ENCODE results near the gene MFN2.

Gene MFN2

GRCh38 chr1:12049616-12050015, 69.4 kb downstream of the MFN2 start:
- no peak for DNase-seq (ENCODE audit: low read depth in 2 of 2)

GRCh38 chr1:12051361-12051760, 71.1 kb downstream of the MFN2 start:
- DNase-seq (ENCODE audit: low read depth in 2 of 2), result no peak

GRCh38 chr1:12052008-12052573, 71.8 kb downstream of the MFN2 start:
- peak in 1 of 2 donors; percentile 42 for DNase-seq (ENCODE audit: low read depth in 2 of 2)

- no peak for DNase-seq (ENCODE audit: low read depth in 2 of 2)
Observed at GRCh38 chr1:12052997-12053686, 72.9 kb downstream of the MFN2 start.

- no peak for DNase-seq (ENCODE audit: low read depth in 2 of 2)
Observed at GRCh38 chr1:12053752-12054548, 73.7 kb downstream of the MFN2 start.

GRCh38 chr1:12055259-12055658, 75.0 kb downstream of the MFN2 start:
- DNase-seq (ENCODE audit: low read depth in 2 of 2), result no peak

GRCh38 chr1:12056331-12056841, 76.1 kb downstream of the MFN2 start:
- no peak for DNase-seq (ENCODE audit: low read depth in 2 of 2)

GRCh38 chr1:12057382-12057781, 77.1 kb downstream of the MFN2 start:
- peak in 1 of 2 donors; percentile 48 for DNase-seq (ENCODE audit: low read depth in 2 of 2)

- no peak for DNase-seq (ENCODE audit: low read depth in 2 of 2)
Observed at GRCh38 chr1:12057940-12058687, 77.9 kb downstream of the MFN2 start.

GRCh38 chr1:12059226-12059625, 79.0 kb downstream of the MFN2 start:
- no peak for DNase-seq (ENCODE audit: low read depth in 2 of 2)

- peak in 1 of 2 donors; percentile 38 for DNase-seq (ENCODE audit: low read depth in 2 of 2)
Observed at GRCh38 chr1:12059722-12060464, 79.6 kb downstream of the MFN2 start.

GRCh38 chr1:12060500-12060899, 80.3 kb downstream of the MFN2 start:
- DNase-seq (ENCODE audit: low read depth in 2 of 2), result no peak
